SH-SY5Y (cell line): ENCODE results near the gene CLEC14A.

Source experiments
- GATA2 ChIP-seq: IDR thresholded peaks from 2 replicates; pipeline ENCODE4 v1.6.1; 2011; ENCODE audit warnings: mild to moderate bottlenecking, low read depth, low read length
- GATA3 ChIP-seq: IDR thresholded peaks from 2 replicates; pipeline ENCODE4 v1.6.1; 2011; ENCODE audit warnings: low read depth, mild to moderate bottlenecking, low read length, moderate library complexity

- no peak for TF ChIP-seq GATA3
- no peak for TF ChIP-seq GATA2
These were observed 49.8 kb downstream of the CLEC14A start for GRCh38 chr14:38205949-38206665.
